NCI-H526 (cell line): ENCODE data around the gene C4orf51.

Source experiments
- DNase-seq, 2 experiments: peaks; one replicate each; lab custom pipeline; 2025; lab: John Stamatoyannopoulos, UW

Gene C4orf51

GRCh38 chr4:145709843-145710242 is 29.9 kb downstream of the C4orf51 start:
- no peak for DNase-seq

GRCh38 chr4:145716200-145716599 is 36.3 kb downstream of the C4orf51 start:
- no peak for DNase-seq

- no peak for DNase-seq
Observed at GRCh38 chr4:145716661-145717200, 36.8 kb downstream of the C4orf51 start.

GRCh38 chr4:145719752-145720624 is 40.0 kb downstream of the C4orf51 start:
- no peak for DNase-seq

- no peak for DNase-seq
Observed at GRCh38 chr4:145720656-145721055, 40.7 kb downstream of the C4orf51 start.

- DNase-seq, result no peak
Observed at GRCh38 chr4:145722561-145722960, 42.6 kb downstream of the C4orf51 start.

- no peak for DNase-seq
Observed at GRCh38 chr4:145723336-145723735, 43.4 kb downstream of the C4orf51 start.

- DNase-seq, result no peak
Observed at GRCh38 chr4:145730026-145730425, 50.1 kb downstream of the C4orf51 start.

- DNase-seq, result peak; percentile 49 to 79
Observed at GRCh38 chr4:145731028-145731427, 51.1 kb downstream of the C4orf51 start.

GRCh38 chr4:145732001-145732815 is 52.3 kb downstream of the C4orf51 start:
- no peak for DNase-seq

- peak; percentile 46 to 89 for DNase-seq
Observed at GRCh38 chr4:145732895-145733880, 53.2 kb downstream of the C4orf51 start.

GRCh38 chr4:145734031-145734430 is 54.1 kb downstream of the C4orf51 start:
- no peak for DNase-seq

GRCh38 chr4:145734576-145735346 is 54.8 kb downstream of the C4orf51 start:
- no peak for DNase-seq

GRCh38 chr4:145735347-145735675 is 55.4 kb downstream of the C4orf51 start:
- peak; percentile 33 to 60 for DNase-seq

- no peak for DNase-seq
Observed at GRCh38 chr4:145735827-145736226, 55.9 kb downstream of the C4orf51 start.

GRCh38 chr4:145736241-145736831 is 56.4 kb downstream of the C4orf51 start:
- DNase-seq, result no peak

- DNase-seq, result peak in 1 of 2 experiments; percentile 15
Observed at GRCh38 chr4:145739845-145740244, 59.9 kb downstream of the C4orf51 start.

GRCh38 chr4:145740806-145741205 is 60.9 kb downstream of the C4orf51 start:
- DNase-seq, result no peak

- no peak for DNase-seq
Observed at GRCh38 chr4:145743641-145744040, 63.7 kb downstream of the C4orf51 start.

GRCh38 chr4:145755802-145756201 is 75.9 kb downstream of the C4orf51 start:
- DNase-seq, result no peak
